ENCODE data around the gene BTBD9.

DNA sequence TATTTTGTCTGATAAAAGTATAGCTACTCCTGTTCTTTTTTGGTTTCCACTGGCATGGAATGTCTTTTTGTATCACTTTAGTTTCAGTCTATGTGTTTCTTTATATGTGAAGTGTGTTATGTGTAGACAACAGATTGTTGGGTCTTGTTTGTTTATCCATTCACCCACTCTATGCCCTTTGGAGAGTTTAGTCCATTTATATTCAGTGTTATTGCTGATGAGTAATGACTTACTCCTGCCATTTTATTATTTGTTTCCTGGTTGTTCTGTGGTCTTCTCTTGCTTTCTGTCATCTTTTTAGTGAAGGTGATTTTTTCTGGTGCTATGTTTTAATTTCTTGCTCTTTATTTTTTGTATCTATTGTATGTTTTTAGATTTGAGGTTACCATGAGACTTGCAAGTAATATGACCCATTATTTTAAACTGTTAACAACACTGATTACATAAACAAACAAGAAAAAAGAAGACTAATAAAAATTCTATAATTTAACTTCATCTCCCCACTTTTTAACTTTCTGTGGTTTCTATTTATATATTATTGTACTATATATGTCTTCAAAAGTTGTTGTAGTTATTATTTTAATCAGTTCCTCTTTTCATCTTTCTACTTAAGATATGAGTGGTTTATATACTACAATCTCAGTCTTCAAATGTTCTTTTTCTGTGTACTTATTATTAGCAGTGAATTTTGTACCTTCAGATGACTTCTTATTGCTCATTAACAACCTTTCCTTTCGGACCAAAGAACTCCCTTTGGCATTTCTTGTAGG is 323.4 kb downstream of the BTBD9 start:
- TF ChIP-seq HDAC2 (IDR thresholded peaks at IDR 0.05) = no peak
- TF ChIP-seq, protein P1, sequence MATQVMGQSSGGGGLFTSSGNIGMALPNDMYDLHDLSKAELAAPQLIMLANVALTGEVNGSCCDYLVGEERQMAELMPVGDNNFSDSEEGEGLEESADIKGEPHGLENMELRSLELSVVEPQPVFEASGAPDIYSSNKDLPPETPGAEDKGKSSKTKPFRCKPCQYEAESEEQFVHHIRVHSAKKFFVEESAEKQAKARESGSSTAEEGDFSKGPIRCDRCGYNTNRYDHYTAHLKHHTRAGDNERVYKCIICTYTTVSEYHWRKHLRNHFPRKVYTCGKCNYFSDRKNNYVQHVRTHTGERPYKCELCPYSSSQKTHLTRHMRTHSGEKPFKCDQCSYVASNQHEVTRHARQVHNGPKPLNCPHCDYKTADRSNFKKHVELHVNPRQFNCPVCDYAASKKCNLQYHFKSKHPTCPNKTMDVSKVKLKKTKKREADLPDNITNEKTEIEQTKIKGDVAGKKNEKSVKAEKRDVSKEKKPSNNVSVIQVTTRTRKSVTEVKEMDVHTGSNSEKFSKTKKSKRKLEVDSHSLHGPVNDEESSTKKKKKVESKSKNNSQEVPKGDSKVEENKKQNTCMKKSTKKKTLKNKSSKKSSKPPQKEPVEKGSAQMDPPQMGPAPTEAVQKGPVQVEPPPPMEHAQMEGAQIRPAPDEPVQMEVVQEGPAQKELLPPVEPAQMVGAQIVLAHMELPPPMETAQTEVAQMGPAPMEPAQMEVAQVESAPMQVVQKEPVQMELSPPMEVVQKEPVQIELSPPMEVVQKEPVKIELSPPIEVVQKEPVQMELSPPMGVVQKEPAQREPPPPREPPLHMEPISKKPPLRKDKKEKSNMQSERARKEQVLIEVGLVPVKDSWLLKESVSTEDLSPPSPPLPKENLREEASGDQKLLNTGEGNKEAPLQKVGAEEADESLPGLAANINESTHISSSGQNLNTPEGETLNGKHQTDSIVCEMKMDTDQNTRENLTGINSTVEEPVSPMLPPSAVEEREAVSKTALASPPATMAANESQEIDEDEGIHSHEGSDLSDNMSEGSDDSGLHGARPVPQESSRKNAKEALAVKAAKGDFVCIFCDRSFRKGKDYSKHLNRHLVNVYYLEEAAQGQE (IDR thresholded peaks at IDR 0.05) = no peak
- TF ChIP-seq, protein P2, sequence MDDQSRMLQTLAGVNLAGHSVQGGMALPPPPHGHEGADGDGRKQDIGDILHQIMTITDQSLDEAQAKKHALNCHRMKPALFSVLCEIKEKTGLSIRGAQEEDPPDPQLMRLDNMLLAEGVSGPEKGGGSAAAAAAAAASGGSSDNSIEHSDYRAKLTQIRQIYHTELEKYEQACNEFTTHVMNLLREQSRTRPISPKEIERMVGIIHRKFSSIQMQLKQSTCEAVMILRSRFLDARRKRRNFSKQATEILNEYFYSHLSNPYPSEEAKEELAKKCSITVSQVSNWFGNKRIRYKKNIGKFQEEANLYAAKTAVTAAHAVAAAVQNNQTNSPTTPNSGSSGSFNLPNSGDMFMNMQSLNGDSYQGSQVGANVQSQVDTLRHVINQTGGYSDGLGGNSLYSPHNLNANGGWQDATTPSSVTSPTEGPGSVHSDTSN (IDR thresholded peaks at IDR 0.05) = no peak
- no peak for TF ChIP-seq CEBPB (IDR thresholded peaks at IDR 0.05)

Data from A549 (cell line).